ENCODE data around the gene SLC2A9. TPM values are rescaled to one million over a fixed set of nuclear protein-coding genes. Genes with fewer than 3 reads are reported as not detected.
A peak's percentile ranks its signal among the peaks of the same experiment; 100 is the strongest.

SLC2A9 gene
- total and polyA plus RNA-seq, 2 of the 4 experiments (the other 2 are of a cell fraction), result 0.72 to 2.1 TPM

DNA sequence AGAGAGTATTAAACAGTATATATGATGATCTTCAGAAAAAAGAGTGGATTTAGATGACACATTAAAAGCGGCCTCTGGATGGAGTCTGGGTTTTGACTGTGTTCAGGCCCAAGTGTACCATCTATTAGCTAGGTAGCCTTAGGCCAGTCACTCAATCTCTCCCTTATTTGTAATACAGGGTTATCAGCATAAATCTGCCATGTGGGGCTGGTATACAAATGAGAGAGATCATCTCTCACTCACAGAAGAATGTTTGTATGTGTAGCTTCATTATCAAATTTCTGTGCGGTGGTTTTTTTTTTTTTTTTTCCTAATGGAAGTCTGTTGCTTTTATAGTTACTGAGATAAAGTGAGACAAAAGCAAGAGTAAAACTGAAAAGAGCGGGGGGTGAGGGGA, 12.7 kb downstream of the SLC2A9 start:
- Histone ChIP-seq H2BK120ac (ENCODE audit: low read depth, low read length) (no peak overlapping the region), H3K9me1 (ENCODE audit: insufficient read depth, low read length) (peaks cover 3% of the 10 kb centered on the region; the same call in 1 of the 2 replicates), H4K8ac (ENCODE audit: low read depth in 2 of 2, low read length in 2 of 2) (peak overlapping the region in 1 of 2 experiments; percentile 73; a peak in 1 of 4 replicates), H2AFZ (replicated peaks; ENCODE audit: low read length, poor library complexity) (no peak overlapping the region), H3K4me3 (ENCODE audit: insufficient read depth, low read depth, low read length) (no peak overlapping the region), H2BK5ac (ENCODE audit: low read depth, low read length, poor library complexity, severe bottlenecking) (no peak overlapping the region), H3K14ac (replicated peaks; ENCODE audit: low read depth, low read length) (no peak overlapping the region), H3K9ac (ENCODE audit: low read depth, low read length) (peak overlapping the region; percentile 58; the same call in 1 of the 2 replicates), H3K18ac (ENCODE audit: low read depth, low read length) (peak overlapping the region; percentile 67; the same call in 1 of the 2 replicates), H3K27me3 (ENCODE audit: control insufficient read depth, insufficient read depth, low read length) (no peaks in the 10 kb centered on the region), H3K36me3 (ENCODE audit: control insufficient read depth, insufficient read depth, low read length) (no peaks in the 10 kb centered on the region), H3K27ac (ENCODE audit: insufficient read depth, low read length) (peak overlapping the region; percentile 97; the same call in 1 of the 2 replicates), H3K4ac (ENCODE audit: low read depth, low read length) (no peak overlapping the region), H3K4me1 (ENCODE audit: control insufficient read depth, insufficient read depth, low read length) (peaks cover 22% of the 10 kb centered on the region; the same call in 1 of the 2 replicates), H4K20me1 (ENCODE audit: insufficient read depth, low read length) (no peaks in the 10 kb centered on the region), H3K56ac (ENCODE audit: extremely low read depth, insufficient read depth, low read length) (no peak overlapping the region), H2AK9ac (replicated peaks; ENCODE audit: low read depth, low read length, poor library complexity) (no peak overlapping the region), H2BK20ac (ENCODE audit: low read depth, low read length) (no peak overlapping the region), H3K79me1 (ENCODE audit: low read depth in 1 of 2, low read length in 2 of 2) (no peaks in the 10 kb centered on the region), H4K5ac (ENCODE audit: low read depth, low read length) (no peak overlapping the region; the same call in 1 of the 2 replicates), H3K9me3 (ENCODE audit: control insufficient read depth, insufficient read depth, low read length) (no peaks in the 10 kb centered on the region), H3K4me2 (ENCODE audit: low read depth, low read length) (peak overlapping the region; percentile 52; the same call in 1 of the 2 replicates), H4K91ac (ENCODE audit: insufficient read depth, low read depth, low read length) (0 out of 2 replicates have a peak overlapping the region, but pooled peaks have one; percentile 63), H2BK15ac (ENCODE audit: low read depth, low read length) (no peak overlapping the region), H2AK5ac (ENCODE audit: low read depth, low read length) (no peak overlapping the region), H3K23ac (ENCODE audit: low read depth, low read length) (no peak overlapping the region)
- DNase-seq, result no peak
- intact Hi-C loops (cut with micrococcal nuclease), result no loop called here
- in situ Hi-C loops (cut with MboI; ENCODE audit: low sequenced_read_pairs), result no loop called here
- TF ChIP-seq SMC3 (IDR thresholded peaks at IDR 0.05; ENCODE audit: low read depth, low read length), result no peak
- no peak for TF ChIP-seq MAFK (IDR thresholded peaks at IDR 0.05; ENCODE audit: low read depth, low read length)
- no peak for TF ChIP-seq BHLHE40 (IDR thresholded peaks at IDR 0.05; ENCODE audit: low read depth, low read length)
- no peak for TF ChIP-seq RAD21 (IDR thresholded peaks at IDR 0.05; ENCODE audit: low read length)
- TF ChIP-seq MXI1 (IDR thresholded peaks at IDR 0.05; ENCODE audit: borderline replicate concordance, low read depth, low read length), result no peak
- TF ChIP-seq, protein P1, sequence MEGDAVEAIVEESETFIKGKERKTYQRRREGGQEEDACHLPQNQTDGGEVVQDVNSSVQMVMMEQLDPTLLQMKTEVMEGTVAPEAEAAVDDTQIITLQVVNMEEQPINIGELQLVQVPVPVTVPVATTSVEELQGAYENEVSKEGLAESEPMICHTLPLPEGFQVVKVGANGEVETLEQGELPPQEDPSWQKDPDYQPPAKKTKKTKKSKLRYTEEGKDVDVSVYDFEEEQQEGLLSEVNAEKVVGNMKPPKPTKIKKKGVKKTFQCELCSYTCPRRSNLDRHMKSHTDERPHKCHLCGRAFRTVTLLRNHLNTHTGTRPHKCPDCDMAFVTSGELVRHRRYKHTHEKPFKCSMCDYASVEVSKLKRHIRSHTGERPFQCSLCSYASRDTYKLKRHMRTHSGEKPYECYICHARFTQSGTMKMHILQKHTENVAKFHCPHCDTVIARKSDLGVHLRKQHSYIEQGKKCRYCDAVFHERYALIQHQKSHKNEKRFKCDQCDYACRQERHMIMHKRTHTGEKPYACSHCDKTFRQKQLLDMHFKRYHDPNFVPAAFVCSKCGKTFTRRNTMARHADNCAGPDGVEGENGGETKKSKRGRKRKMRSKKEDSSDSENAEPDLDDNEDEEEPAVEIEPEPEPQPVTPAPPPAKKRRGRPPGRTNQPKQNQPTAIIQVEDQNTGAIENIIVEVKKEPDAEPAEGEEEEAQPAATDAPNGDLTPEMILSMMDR (conservative IDR thresholded peaks at IDR 0.05; ENCODE audit: low read depth, low read length), result no peak
- TF ChIP-seq RFX5 (IDR thresholded peaks at IDR 0.05; ENCODE audit: low read depth, low read length), result no peak
- TF ChIP-seq FOS (IDR thresholded peaks at IDR 0.05; ENCODE audit: low read depth, low read length), result no peak
- TF ChIP-seq MAZ (IDR thresholded peaks at IDR 0.05; ENCODE audit: borderline replicate concordance, low read depth, low read length), result no peak
- POLR2A ChIA-PET (ENCODE audit: unreplicated experiment), result interaction anchor here (0.6 kb wide), 1 partner anchor 84 kb away, joined by 3 read pairs; no protein-coding TSS in a partner anchor
- CTCF ChIA-PET, result interaction anchor here (1.8 kb wide), 1 partner anchor 11 kb away, joined by 6 read pairs; no protein-coding TSS in a partner anchor
- no TSS peak for BruUV-seq (replicated peaks)
- WGBS, 2 experiments (ENCODE audit: extremely low coverage in 2 of 2, insufficient read length in 1 of 2), result no CpG with 5 or more reads among the region's 3 CpGs
- dilution Hi-C loops (cut with HindIII; ENCODE audit: low sequenced_read_pairs, unreplicated experiment), result no loop called here
- ATAC-seq (ENCODE audit: low read depth), result peak; percentile 33
